Nephron progenitor cell (in vitro differentiated cells): ENCODE results near the gene TAOK1.

Experiments used
- DNase-seq: peaks from one replicate; pipeline ENCODE4 v3.0.0; 2021
- H3K27ac Mint-ChIP-seq: 2 replicates; pipeline ENCODE4 v1.8.0; 2021; ENCODE audit warnings: mild to moderate bottlenecking, moderate library complexity, mixed read lengths
- H3K27me3 Mint-ChIP-seq: 2 replicates; pipeline ENCODE4 v1.8.0; 2021; ENCODE audit warnings: mild to moderate bottlenecking, low read depth, mixed read lengths; ENCODE audit not compliant: poor library complexity
- H3K36me3 Mint-ChIP-seq: 2 replicates; pipeline ENCODE4 v1.8.0; 2021; ENCODE audit warnings: low read depth, mixed read lengths
- H3K4me1 Mint-ChIP-seq: 2 replicates; pipeline ENCODE4 v1.8.0; 2021; ENCODE audit warnings: mixed read lengths
- H3K4me3 Mint-ChIP-seq: 2 replicates; pipeline ENCODE4 v1.8.0; 2021; ENCODE audit warnings: mild to moderate bottlenecking, moderate library complexity, mixed read lengths
- H3K9me3 Mint-ChIP-seq: 2 replicates; pipeline ENCODE4 v1.8.0; 2021; ENCODE audit warnings: mild to moderate bottlenecking, moderate library complexity, mixed read lengths
- CTCF ChIP-seq: fragments of 200-600 bp; sonication (generic); IDR thresholded peaks from 2 replicates; pipeline ENCODE4 v1.5.0; 2021; ENCODE audit warnings: antibody characterized with exemption

Gene TAOK1

DNA sequence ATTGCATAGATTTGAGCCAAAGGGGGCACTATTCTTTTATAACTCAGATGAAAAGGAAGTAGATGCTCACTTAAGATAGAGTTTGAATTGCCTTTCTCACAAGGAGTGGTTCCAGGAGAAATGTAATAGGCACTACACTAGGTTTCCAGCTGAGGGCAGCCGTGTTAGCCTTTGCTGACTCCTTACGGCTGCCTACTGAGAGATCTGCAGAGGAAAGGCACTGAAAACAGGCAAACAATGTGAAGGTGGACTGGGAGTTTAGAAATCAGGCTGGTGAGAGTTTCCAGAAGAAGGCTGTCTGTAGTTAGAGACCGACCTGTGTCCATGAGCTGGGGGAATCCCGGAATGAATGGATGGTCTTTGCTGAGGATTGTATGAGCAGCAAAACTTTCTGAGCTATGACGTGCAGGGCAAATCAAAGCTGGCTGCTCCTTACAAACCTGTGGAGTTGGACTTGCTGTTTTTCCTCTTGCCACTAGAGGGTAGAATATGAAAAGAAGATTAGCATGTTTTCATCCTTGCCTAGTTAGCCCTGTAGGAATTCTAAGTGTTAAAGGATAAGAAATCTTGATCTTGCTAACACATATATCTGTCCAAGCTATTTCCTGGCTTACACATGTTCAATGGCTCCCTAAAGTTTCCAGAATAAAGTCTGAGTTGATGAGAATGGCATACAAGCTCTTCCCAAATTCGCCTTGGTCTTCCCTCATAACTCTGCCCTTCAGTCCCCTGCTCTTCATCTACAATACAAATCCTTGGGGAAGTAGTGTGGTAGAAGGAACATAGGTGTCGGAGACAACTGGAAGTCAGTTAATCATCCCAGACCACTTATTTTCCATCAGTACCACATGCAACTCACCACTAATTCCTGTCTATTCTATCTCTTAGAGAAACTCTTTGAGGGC, 20.1 kb upstream of the TAOK1 start:
- DNase-seq, result peak; percentile 50
- H3K27me3 Mint-ChIP-seq, result peaks cover 2% of the 10 kb centered on the region
- H3K36me3 Mint-ChIP-seq, result no peaks in the 10 kb centered on the region
- peak; percentile 72 for TF ChIP-seq CTCF
- H3K4me3 Mint-ChIP-seq, result no peak overlapping the region
- H3K27ac Mint-ChIP-seq, result no peak overlapping the region
- no peaks in the 10 kb centered on the region for H3K9me3 Mint-ChIP-seq
- peaks cover 6% of the 10 kb centered on the region for H3K4me1 Mint-ChIP-seq

DNA sequence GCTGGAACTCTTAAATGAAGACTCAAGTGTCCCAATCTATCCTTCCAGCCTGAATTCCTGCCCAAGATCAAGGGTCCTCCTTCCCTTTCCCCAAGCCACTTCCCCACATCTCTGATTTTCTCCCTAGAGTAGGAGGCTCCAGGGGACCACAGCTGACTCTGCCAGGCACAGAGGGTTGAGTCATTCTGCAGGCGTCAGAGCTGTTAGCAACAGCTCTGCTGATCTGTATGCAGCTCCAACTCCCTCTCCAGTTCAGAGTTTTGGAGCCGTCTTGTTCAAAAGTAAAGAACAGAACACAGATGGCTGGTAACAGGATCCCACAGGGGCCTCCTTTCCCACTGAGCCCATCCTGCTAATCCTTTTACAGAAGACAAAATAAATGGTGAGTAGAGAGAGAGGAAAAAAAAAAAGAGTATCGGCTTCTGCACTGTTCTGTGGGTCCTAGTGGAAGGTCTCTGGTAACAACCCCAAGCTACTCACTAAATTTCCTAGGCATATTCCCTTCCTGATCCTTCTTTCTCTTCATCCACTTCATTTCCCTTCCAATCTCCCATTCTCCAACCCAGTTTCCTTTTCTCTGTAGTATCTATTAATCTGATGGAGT, 13.4 kb upstream of the TAOK1 start:
- Mint-ChIP-seq H3K9me3 (no peaks in the 10 kb centered on the region), H3K27ac (peak overlapping the region; percentile 6), H3K4me1 (peaks cover 42% of the 10 kb centered on the region), H3K4me3 (peak overlapping the region; percentile 19), H3K36me3 (no peaks in the 10 kb centered on the region), H3K27me3 (peaks cover 6% of the 10 kb centered on the region)
- DNase-seq, result peak; percentile 8
- TF ChIP-seq CTCF, result no peak

GRCh38 chr17:29378500-29378899, 11.7 kb upstream of the TAOK1 start:
- Mint-ChIP-seq H3K27me3 (peaks cover 6% of the 10 kb centered on the region), H3K9me3 (no peaks in the 10 kb centered on the region)

GRCh38 chr17:29379084-29379991, 10.8 kb upstream of the TAOK1 start:
- Mint-ChIP-seq H3K27me3 (peaks cover 6% of the 10 kb centered on the region), H3K27ac (peak overlapping the region; percentile 77), H3K4me1 (peaks cover 42% of the 10 kb centered on the region), H3K4me3 (no peak overlapping the region), H3K36me3 (no peaks in the 10 kb centered on the region), H3K9me3 (no peaks in the 10 kb centered on the region)
- no peak for DNase-seq
- no peak for TF ChIP-seq CTCF

More at GRCh38 chr17:29378500-29378899, 11.7 kb upstream of the TAOK1 start:
- Mint-ChIP-seq H3K4me1 (peaks cover 42% of the 10 kb centered on the region), H3K27ac (no peak overlapping the region), H3K36me3 (no peaks in the 10 kb centered on the region), H3K4me3 (no peak overlapping the region)
- DNase-seq, result no peak
- no peak for TF ChIP-seq CTCF

- no peak for DNase-seq
Observed at GRCh38 chr17:29383686-29384085, 6.5 kb upstream of the TAOK1 start.

More at GRCh38 chr17:29383686-29384085, 6.5 kb upstream of the TAOK1 start:
- H3K4me3 Mint-ChIP-seq, result no peak overlapping the region
- peaks cover 13% of the 10 kb centered on the region for H3K4me1 Mint-ChIP-seq
- no peaks in the 10 kb centered on the region for H3K36me3 Mint-ChIP-seq
- TF ChIP-seq CTCF, result no peak
- no peaks in the 10 kb centered on the region for H3K9me3 Mint-ChIP-seq
- H3K27ac Mint-ChIP-seq, result no peak overlapping the region
- peaks cover 9% of the 10 kb centered on the region for H3K27me3 Mint-ChIP-seq
